H9 (cell line): ENCODE data around the gene STX8. TPM values are rescaled to one million over a fixed set of nuclear protein-coding genes. Genes with fewer than 3 reads are reported as not detected.

Experiments used
- DNase-seq: peaks from one replicate; pipeline ENCODE4 v3.0.0-alpha.2; 2017
- H2AFZ ChIP-seq: one replicate; pipeline ENCODE4 v1.6.1; 2013; ENCODE audit warnings: mild to moderate bottlenecking, low read length, control low read depth, moderate library complexity
- H2AK5ac ChIP-seq: 2 replicates; pipeline ENCODE4 v1.6.1; 2013; ENCODE audit warnings: low read length, control low read depth, mixed read lengths; ENCODE audit not compliant: insufficient read length
- H2BK120ac ChIP-seq: one replicate; pipeline ENCODE4 v1.6.1; 2013; ENCODE audit warnings: low read depth, mild to moderate bottlenecking, low read length, control low read depth, inconsistent platforms; ENCODE audit not compliant: poor library complexity, severe bottlenecking
- H2BK12ac ChIP-seq: 2 replicates; pipeline ENCODE4 v1.6.1; 2013; ENCODE audit warnings: low read length, control low read depth, mixed read lengths, low read depth; ENCODE audit not compliant: insufficient read length
- H2BK15ac ChIP-seq: 2 replicates; pipeline ENCODE4 v1.6.1; 2013; ENCODE audit warnings: low read depth, low read length, control low read depth
- H2BK20ac ChIP-seq: one replicate; pipeline ENCODE4 v1.6.1; 2013; ENCODE audit warnings: low read depth, mild to moderate bottlenecking, low read length, control low read depth, inconsistent platforms; ENCODE audit not compliant: poor library complexity, severe bottlenecking
- H2BK5ac ChIP-seq: 2 replicates; pipeline ENCODE4 v1.6.1; 2013; ENCODE audit warnings: low read length, control low read depth, mixed read lengths; ENCODE audit not compliant: insufficient read length
- H3K14ac ChIP-seq: 2 replicates; pipeline ENCODE4 v1.6.1; 2013; ENCODE audit warnings: low read length, control low read depth; ENCODE audit not compliant: insufficient read depth
- H3K18ac ChIP-seq: 2 replicates; pipeline ENCODE4 v1.6.1; 2013; ENCODE audit warnings: low read depth, mild to moderate bottlenecking, mixed read lengths, low read length, control low read depth; ENCODE audit not compliant: insufficient read length
- H3K23ac ChIP-seq: 2 replicates; pipeline ENCODE4 v1.6.1; 2013; ENCODE audit warnings: low read length, control low read depth, mixed read lengths, low read depth; ENCODE audit not compliant: insufficient read length
- H3K23me2 ChIP-seq: 2 replicates; pipeline ENCODE4 v1.6.1; 2013; ENCODE audit warnings: low read depth, mild to moderate bottlenecking, mixed read lengths, low read length, control low read depth; ENCODE audit not compliant: insufficient read length, poor library complexity, severe bottlenecking
- H3K27ac ChIP-seq: 2 replicates; pipeline ENCODE4 v1.5.1; 2013; ENCODE audit warnings: low read length, control low read depth, mixed read lengths, low read depth; ENCODE audit not compliant: insufficient read length
- H3K27me3 ChIP-seq: 2 replicates; pipeline ENCODE4 v1.6.1; 2013; ENCODE audit warnings: low read length, control low read depth, inconsistent platforms; ENCODE audit not compliant: insufficient read depth
- H3K4ac ChIP-seq: 2 replicates; pipeline ENCODE4 v1.6.1; 2013; ENCODE audit warnings: low read depth, mild to moderate bottlenecking, control low read depth, inconsistent platforms, low read length, moderate library complexity
- H3K4me1 ChIP-seq: 2 replicates; pipeline ENCODE4 v1.6.1; 2013; ENCODE audit warnings: low read length, control low read depth, inconsistent platforms; ENCODE audit not compliant: insufficient read depth
- H3K4me2 ChIP-seq: 2 replicates; pipeline ENCODE4 v1.6.1; 2013; ENCODE audit warnings: low read length, control low read depth, mixed read lengths; ENCODE audit not compliant: insufficient read length, insufficient read depth
- H3K56ac ChIP-seq: 2 replicates; pipeline ENCODE4 v1.6.1; 2013; ENCODE audit warnings: low read depth, mild to moderate bottlenecking, mixed read lengths, low read length, control low read depth; ENCODE audit not compliant: insufficient read length
- H3K79me1 ChIP-seq: 2 replicates; pipeline ENCODE4 v1.6.1; 2013; ENCODE audit warnings: low read depth, mild to moderate bottlenecking, moderate library complexity, low read length, control low read depth, inconsistent platforms; ENCODE audit not compliant: insufficient read depth, poor library complexity, severe bottlenecking
- H3K79me2 ChIP-seq: 2 replicates; pipeline ENCODE4 v1.6.1; 2013; ENCODE audit warnings: low read length, control low read depth, inconsistent platforms; ENCODE audit not compliant: insufficient read depth
- H3K9ac ChIP-seq: 2 replicates; pipeline ENCODE4 v1.6.1; 2013; ENCODE audit warnings: low read length, control low read depth, mixed read lengths; ENCODE audit not compliant: insufficient read length; ENCODE audit errors: extremely low read depth
- H3K9me3 ChIP-seq: one replicate; pipeline ENCODE4 v1.6.1; 2013; ENCODE audit warnings: low read depth, low read length, inconsistent platforms; ENCODE audit not compliant: control insufficient read depth
- H3T11ph ChIP-seq: one replicate; pipeline ENCODE4 v1.6.1; 2013; ENCODE audit warnings: mild to moderate bottlenecking, low read length, control low read depth, inconsistent platforms
- H4K20me1 ChIP-seq: one replicate; pipeline ENCODE4 v1.6.1; 2013; ENCODE audit not compliant: control insufficient read depth, insufficient read length, insufficient read depth
- H4K5ac ChIP-seq: 2 replicates; pipeline ENCODE4 v1.6.1; 2013; ENCODE audit warnings: low read depth, mild to moderate bottlenecking, mixed read lengths, low read length, control low read depth; ENCODE audit not compliant: insufficient read length
- H4K8ac ChIP-seq: replicated peaks from 2 replicates; pipeline ENCODE4 v1.6.1; 2013; ENCODE audit warnings: low read length, control low read depth, mixed read lengths, low read depth; ENCODE audit not compliant: insufficient read length
- H4K91ac ChIP-seq: 2 replicates; pipeline ENCODE4 v1.6.1; 2013; ENCODE audit warnings: low read depth, mild to moderate bottlenecking, moderate library complexity, mixed read lengths, low read length, control low read depth; ENCODE audit not compliant: insufficient read length
- H3K27ac Mint-ChIP-seq, 3 experiments: 2 replicates in 2 of 3; 3 replicates in 1 of 3; pipeline ENCODE4 v1.8.0; 2020 to 2021; ENCODE audit warnings: mixed read lengths in 3 of 3, mild to moderate bottlenecking in 1 of 3, moderate library complexity in 1 of 3
- H3K27me3 Mint-ChIP-seq: 2 replicates; pipeline ENCODE4 v1.8.0; 2021; ENCODE audit warnings: low read depth, mild to moderate bottlenecking, moderate library complexity, mixed read lengths
- H3K36me3 Mint-ChIP-seq, 3 experiments: 2 replicates in 2 of 3; 3 replicates in 1 of 3; pipeline ENCODE4 v1.8.0; 2020 to 2021; ENCODE audit warnings: low read depth in 3 of 3, mixed read lengths in 3 of 3; ENCODE audit not compliant: insufficient read depth in 1 of 3
- H3K4me1 Mint-ChIP-seq, 2 experiments: 2 replicates each; pipeline ENCODE4 v1.8.0; 2020; ENCODE audit warnings: mixed read lengths in 2 of 2
- H3K4me3 Mint-ChIP-seq, 2 experiments: 2 replicates in 1 of 2; 3 replicates in 1 of 2; pipeline ENCODE4 v1.8.0; 2020 to 2021; ENCODE audit warnings: mild to moderate bottlenecking in 2 of 2, mixed read lengths in 2 of 2, moderate library complexity in 1 of 2
- H3K9me3 Mint-ChIP-seq, 2 experiments: 2 replicates in 1 of 2; 3 replicates in 1 of 2; pipeline ENCODE4 v1.8.0; 2020; ENCODE audit warnings: mild to moderate bottlenecking in 2 of 2, mixed read lengths in 2 of 2, moderate library complexity in 1 of 2
- WGBS: extraction: QIAGEN DNeasy Blood & Tissue Kit; methylation state at CpG from one replicate; pipeline ENCODE4 v1.1.7; 2013; ENCODE audit warnings: missing lambda C conversion rate, low lambda C conversion rate, mixed read lengths; ENCODE audit not compliant: insufficient read length; ENCODE audit errors: extremely low coverage; 5-methylcytosine and 5-hydroxymethylcytosine counted together
- total RNA-seq: library from RNA; stranded (reverse); gene quantifications from 2 replicates; pipeline ENCODE4 v1.2.1, GENCODE V29; 2021
- TF ChIP-seq, protein P1 (sequence below): fragments of 200-600 bp; sonication (generic); conservative IDR thresholded peaks from 3 replicates; pipeline ENCODE4 v1.8.0; 2021; ENCODE audit warnings: antibody characterized with exemption, mild to moderate bottlenecking

STX8 gene
- total RNA-seq, 1 experiment from 2014 or later, result 55.1 TPM

DNA sequence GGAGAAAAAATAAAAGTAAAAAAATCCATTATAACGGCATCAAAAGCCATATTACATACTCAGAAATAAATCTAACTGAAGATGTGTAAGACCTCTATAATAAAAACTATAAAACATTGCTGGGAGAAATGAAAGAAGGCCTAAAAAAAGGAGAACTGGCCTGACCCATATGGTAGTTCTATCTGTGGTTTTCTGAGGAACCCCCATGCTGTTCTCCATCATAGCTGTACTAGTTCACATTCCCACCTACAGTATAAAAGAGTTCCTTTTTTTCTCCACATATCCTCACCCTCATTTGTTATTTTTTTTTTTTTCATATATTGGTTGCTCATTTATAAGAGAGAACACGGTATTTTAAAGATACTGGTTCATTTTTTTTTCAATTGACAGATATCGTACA lies 191.8 kb downstream of the STX8 start:
- H2BK12ac ChIP-seq, result no peak overlapping the region
- peaks cover 2 to 3% of the 10 kb centered on the region in 2 experiments; a peak in 1 of 4 replicates for H3K4me1 Mint-ChIP-seq
- TF ChIP-seq, protein P1, sequence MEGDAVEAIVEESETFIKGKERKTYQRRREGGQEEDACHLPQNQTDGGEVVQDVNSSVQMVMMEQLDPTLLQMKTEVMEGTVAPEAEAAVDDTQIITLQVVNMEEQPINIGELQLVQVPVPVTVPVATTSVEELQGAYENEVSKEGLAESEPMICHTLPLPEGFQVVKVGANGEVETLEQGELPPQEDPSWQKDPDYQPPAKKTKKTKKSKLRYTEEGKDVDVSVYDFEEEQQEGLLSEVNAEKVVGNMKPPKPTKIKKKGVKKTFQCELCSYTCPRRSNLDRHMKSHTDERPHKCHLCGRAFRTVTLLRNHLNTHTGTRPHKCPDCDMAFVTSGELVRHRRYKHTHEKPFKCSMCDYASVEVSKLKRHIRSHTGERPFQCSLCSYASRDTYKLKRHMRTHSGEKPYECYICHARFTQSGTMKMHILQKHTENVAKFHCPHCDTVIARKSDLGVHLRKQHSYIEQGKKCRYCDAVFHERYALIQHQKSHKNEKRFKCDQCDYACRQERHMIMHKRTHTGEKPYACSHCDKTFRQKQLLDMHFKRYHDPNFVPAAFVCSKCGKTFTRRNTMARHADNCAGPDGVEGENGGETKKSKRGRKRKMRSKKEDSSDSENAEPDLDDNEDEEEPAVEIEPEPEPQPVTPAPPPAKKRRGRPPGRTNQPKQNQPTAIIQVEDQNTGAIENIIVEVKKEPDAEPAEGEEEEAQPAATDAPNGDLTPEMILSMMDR, result no peak
- H2BK15ac ChIP-seq, result no peak overlapping the region
- no peaks in the 10 kb centered on the region for H3K79me1 ChIP-seq
- no peaks in the 10 kb centered on the region for H4K20me1 ChIP-seq
- no peak overlapping the region for H3K56ac ChIP-seq
- H3K4ac ChIP-seq, result no peak overlapping the region
- H3K36me3 Mint-ChIP-seq, result no peaks in the 10 kb centered on the region
- no peak overlapping the region for H3K4me3 Mint-ChIP-seq
- no peaks in the 10 kb centered on the region for H3K23me2 ChIP-seq
- WGBS, result no CpG with 5 or more reads among the region's 3 CpGs
- H3K27ac ChIP-seq, result no peak overlapping the region
- no peak overlapping the region for H4K8ac ChIP-seq
- H2BK20ac ChIP-seq, result no peak overlapping the region
- no peak overlapping the region for H4K91ac ChIP-seq
- no peak overlapping the region for H2AK5ac ChIP-seq
- no peak overlapping the region for H2AFZ ChIP-seq
- H3K9me3 Mint-ChIP-seq, result no peaks in the 10 kb centered on the region; a peak in 1 of 5 replicates
- H2BK5ac ChIP-seq, result no peak overlapping the region
- no peaks in the 10 kb centered on the region for H3K79me2 ChIP-seq
- H3K27ac Mint-ChIP-seq, result no peak overlapping the region
- H3K9ac ChIP-seq, result no peak overlapping the region
- no peak overlapping the region for H3K4me2 ChIP-seq
- H4K5ac ChIP-seq, result no peak overlapping the region
- H3K4me1 ChIP-seq, result no peaks in the 10 kb centered on the region
- H3K9me3 ChIP-seq, result no peaks in the 10 kb centered on the region
- no peak for DNase-seq
- H3K23ac ChIP-seq, result no peak overlapping the region
- H3K27me3 ChIP-seq, result no peaks in the 10 kb centered on the region
- H2BK120ac ChIP-seq, result no peak overlapping the region
- H3K18ac ChIP-seq, result no peak overlapping the region
- H3T11ph ChIP-seq, result no peak overlapping the region
- H3K14ac ChIP-seq, result no peak overlapping the region
- no peaks in the 10 kb centered on the region for H3K27me3 Mint-ChIP-seq
